ENCODE measurements around the gene CA11. TPM values are rescaled to one million over a fixed set of nuclear protein-coding genes. Genes with fewer than 3 reads are reported as not detected.

The CA11 gene
- total and polyA plus RNA-seq, 9 of the 15 experiments (the other 6 are each of a cell fraction or from before 2014, with no cell fraction given), result 2.9 to 19.9 (median 8.3) TPM

- peak in 1 of 2 experiments; percentile 85; a peak in 1 of 4 replicates for TF ChIP-seq SIN3A (IDR thresholded peaks at IDR 0.05; ENCODE audit: borderline replicate concordance in 2 of 2, control insufficient read depth in 1 of 2, low read depth in 2 of 2, low read length in 2 of 2)
- TF ChIP-seq PRPF4 (IDR thresholded peaks at IDR 0.05; ENCODE audit: insufficient read depth, low read depth, low read length, poor library complexity, severe bottlenecking), result peak; percentile 87
- TF ChIP-seq RBM22 (IDR thresholded peaks at IDR 0.05; ENCODE audit: low read depth, low read length, poor library complexity, severe bottlenecking), result peak; percentile 79
- TF ChIP-seq KLF16 (IDR thresholded peaks at IDR 0.05), result no peak
- TF ChIP-seq RBBP5 (IDR thresholded peaks at IDR 0.05; ENCODE audit: borderline replicate concordance, insufficient read depth, low read length, poor library complexity, severe bottlenecking), result peak; percentile 99
- peak; percentile 97 for TF ChIP-seq AFF4 (CRISPR knock-in tag; IDR thresholded peaks at IDR 0.05)
- 0 out of 2 replicates have a peak, but pooled peaks have one; percentile 38 for TF ChIP-seq PHF21A (IDR thresholded peaks at IDR 0.05; ENCODE audit: borderline replicate concordance, low read depth)
- no peak for TF ChIP-seq RBM15 (IDR thresholded peaks at IDR 0.05; ENCODE audit: insufficient read depth, low read length)
- no peak for TF ChIP-seq TSC22D4 (tag; IDR thresholded peaks at IDR 0.05)
- TF ChIP-seq BHLHE40 (IDR thresholded peaks at IDR 0.05; ENCODE audit: low read length), result peak; percentile 58
- TF ChIP-seq MAFF (IDR thresholded peaks at IDR 0.05; ENCODE audit: low read length), result no peak
- TF ChIP-seq ZNF592 (IDR thresholded peaks at IDR 0.05), result no peak
- TF ChIP-seq ZBTB2 (IDR thresholded peaks at IDR 0.05), result peak; percentile 99
- peak; percentile 97 for TF ChIP-seq SETDB1 (IDR thresholded peaks at IDR 0.05; ENCODE audit: low read length)
- peak; percentile 99 for TF ChIP-seq SP2 (IDR thresholded peaks at IDR 0.05; ENCODE audit: extremely low read depth, low read depth, low read length, poor library complexity, severe bottlenecking)
- peak; percentile 71 for TF ChIP-seq PKNOX1 (IDR thresholded peaks at IDR 0.05)
Measured at GRCh38 chr19:48618916-48619691, 26.9 kb downstream of the CA11 start, which contains the start of the genes RPL18 and SPHK2 (continued).

All from K562 (cell line).